HepG2 (cell line): ENCODE results near the gene PRKCG. TPM values are rescaled to one million over a fixed set of nuclear protein-coding genes. Genes with fewer than 3 reads are reported as not detected.

Experiments
- BHLHE40 ChIP-seq: IDR thresholded peaks from 2 replicates; pipeline ENCODE4 v1.6.1; 2011; ENCODE audit warnings: low read length, improper control_type of control experiment
- CC2D1A ChIP-seq: sonication (generic); formaldehyde crosslinking; IDR thresholded peaks from 2 replicates; pipeline ENCODE4 v1.8.1; 2023; ENCODE audit warnings: mild to moderate bottlenecking, missing genetic modification reagents
- CENPT ChIP-seq: sonication (generic); formaldehyde crosslinking; IDR thresholded peaks from 2 replicates; pipeline ENCODE4 v1.8.0; 2022; ENCODE audit warnings: low read depth, mild to moderate bottlenecking, moderate library complexity, missing genetic modification reagents
- GTF3A ChIP-seq: sonication (generic); formaldehyde crosslinking; conservative IDR thresholded peaks from 2 replicates; pipeline ENCODE4 v1.4.0; 2020; ENCODE audit warnings: mild to moderate bottlenecking, missing genetic modification reagents
- KMT2A ChIP-seq: sonication (generic); formaldehyde crosslinking; IDR thresholded peaks from 2 replicates; pipeline ENCODE4 v1.4.0; 2020; ENCODE audit warnings: missing genetic modification reagents
- KMT2B ChIP-seq: IDR thresholded peaks from 2 replicates; pipeline ENCODE4 v1.6.1; 2016; ENCODE audit warnings: missing genetic modification reagents, missing compliant biosample characterization
- RBFOX2 ChIP-seq: fragments of 200-400 bp; formaldehyde crosslinking; IDR thresholded peaks from 2 replicates; pipeline ENCODE4 v1.6.1; 2017; ENCODE audit warnings: low read depth, mild to moderate bottlenecking, low read length
- RELA ChIP-seq: sonication (generic); formaldehyde crosslinking; IDR thresholded peaks from 2 replicates; pipeline ENCODE4 v1.4.0; 2020; ENCODE audit warnings: missing genetic modification reagents
- SIX4 ChIP-seq: sonication (generic); formaldehyde crosslinking; IDR thresholded peaks from 2 replicates; pipeline ENCODE4 v1.4.0; 2020; ENCODE audit warnings: missing genetic modification reagents
- SMYD3 ChIP-seq: sonication (generic); formaldehyde crosslinking; IDR thresholded peaks from 2 replicates; pipeline ENCODE4 v1.8.1; 2023; ENCODE audit warnings: mild to moderate bottlenecking, missing genetic modification reagents
- TARDBP ChIP-seq: sonication (generic); formaldehyde crosslinking; IDR thresholded peaks from 2 replicates; pipeline ENCODE4 v1.8.0; 2022; ENCODE audit warnings: mild to moderate bottlenecking, missing genetic modification reagents
- THYN1 ChIP-seq: sonication (generic); formaldehyde crosslinking; IDR thresholded peaks from 2 replicates; pipeline ENCODE4 v1.8.1; 2023; ENCODE audit warnings: low read depth, mild to moderate bottlenecking, moderate library complexity, missing genetic modification reagents, borderline replicate concordance
- YEATS2 ChIP-seq: sonication (generic); formaldehyde crosslinking; IDR thresholded peaks from 2 replicates; pipeline ENCODE4 v1.4.0; 2020; ENCODE audit warnings: missing genetic modification reagents, borderline replicate concordance
- YEATS4 ChIP-seq: sonication (generic); formaldehyde crosslinking; IDR thresholded peaks from 2 replicates; pipeline ENCODE4 v1.4.0; 2020; ENCODE audit warnings: missing genetic modification reagents, borderline replicate concordance
- ZBTB1 ChIP-seq: sonication (generic); formaldehyde crosslinking; IDR thresholded peaks from 2 replicates; pipeline ENCODE4 v1.4.0; 2020; ENCODE audit warnings: missing genetic modification reagents, borderline replicate concordance
- ZIK1 ChIP-seq: sonication (generic); formaldehyde crosslinking; IDR thresholded peaks from 2 replicates; pipeline ENCODE4 v1.5.0; 2020; ENCODE audit warnings: mild to moderate bottlenecking, low read depth, missing genetic modification reagents, borderline replicate concordance
- ZNF143 ChIP-seq: sonication (generic); formaldehyde crosslinking; IDR thresholded peaks from 2 replicates; pipeline ENCODE4 v1.4.0; 2020; ENCODE audit warnings: missing genetic modification reagents
- ZNF329 ChIP-seq: sonication (generic); formaldehyde crosslinking; IDR thresholded peaks from 2 replicates; pipeline ENCODE4 v1.9.0; 2021; ENCODE audit warnings: low read depth, mild to moderate bottlenecking, missing genetic modification reagents
- ZNF543 ChIP-seq: sonication (generic); formaldehyde crosslinking; IDR thresholded peaks from 2 replicates; pipeline ENCODE4 v1.4.0; 2020; ENCODE audit warnings: mild to moderate bottlenecking, missing genetic modification reagents
- ZNF558 ChIP-seq: sonication (generic); formaldehyde crosslinking; IDR thresholded peaks from 2 replicates; pipeline ENCODE4 v1.9.0; 2022; ENCODE audit warnings: mild to moderate bottlenecking, missing genetic modification reagents, borderline replicate concordance
- ZNF652 ChIP-seq: IDR thresholded peaks from 2 replicates; pipeline ENCODE4 v1.6.1; 2016; ENCODE audit warnings: low read depth, borderline replicate concordance
- ZNF790 ChIP-seq: sonication (generic); formaldehyde crosslinking; IDR thresholded peaks from 2 replicates; pipeline ENCODE4 v1.8.0; 2022; ENCODE audit warnings: missing genetic modification reagents, mild to moderate bottlenecking, borderline replicate concordance
- ZNF841 ChIP-seq: sonication (generic); formaldehyde crosslinking; IDR thresholded peaks from 2 replicates; pipeline ENCODE4 v1.8.1; 2023; ENCODE audit warnings: missing genetic modification reagents, borderline replicate concordance
- polyA plus RNA-seq, 8 experiments: library from polyadenylated mRNA; depleted of rRNA in 3 of 8; stranded (reverse) in 7 of 8; unstranded in 1 of 8; fragments of >200 nt; fragmentation: Illumina TruSeq in 4 of 8; extraction: Trizol in 4 of 8; gene quantifications; 2 replicates each; pipeline versions ENCODE4 v1.2.1 to v1.2.3, GENCODE V29; 2011 to 2016; ENCODE audit warnings: low read depth in 4 of 8, missing spikeins in 1 of 8, mixed read lengths in 1 of 8; ENCODE audit not compliant: insufficient read depth in 1 of 8
- total RNA-seq, 5 experiments: library from RNA; depleted of rRNA; stranded (reverse); fragments of >200 nt; fragmentation: Illumina TruSeq; extraction: Trizol; gene quantifications; 2 replicates each; pipeline ENCODE4 v1.2.3, GENCODE V29; 2016; ENCODE audit warnings: low read depth in 1 of 5
- TF ChIP-seq, protein P1 (sequence below): sonication (generic); formaldehyde crosslinking; IDR thresholded peaks from 2 replicates; pipeline ENCODE4 v1.8.0; 2022; ENCODE audit warnings: mild to moderate bottlenecking, missing genetic modification reagents, borderline replicate concordance
- TF ChIP-seq, protein P2 (sequence below): sonication (generic); formaldehyde crosslinking; IDR thresholded peaks from 2 replicates; pipeline ENCODE4 v1.5.0; 2020; ENCODE audit warnings: mild to moderate bottlenecking, low read depth, missing genetic modification reagents, borderline replicate concordance
- TF ChIP-seq, protein P3 (sequence below): sonication (generic); formaldehyde crosslinking; IDR thresholded peaks from 2 replicates; pipeline ENCODE4 v1.5.1; 2020; ENCODE audit warnings: missing genetic modification reagents, mild to moderate bottlenecking, borderline replicate concordance
- TF ChIP-seq, protein P4 (sequence below): sonication (generic); formaldehyde crosslinking; IDR thresholded peaks from 2 replicates; pipeline ENCODE4 v1.8.0; 2022; ENCODE audit warnings: missing genetic modification reagents, mild to moderate bottlenecking, inconsistent platforms, borderline replicate concordance

Gene PRKCG
- total and polyA plus RNA-seq, 2 of the 13 experiments (the other 11 are each of a cell fraction or from before 2014, with no cell fraction given), result 0.02 to 0.03 TPM

DNA sequence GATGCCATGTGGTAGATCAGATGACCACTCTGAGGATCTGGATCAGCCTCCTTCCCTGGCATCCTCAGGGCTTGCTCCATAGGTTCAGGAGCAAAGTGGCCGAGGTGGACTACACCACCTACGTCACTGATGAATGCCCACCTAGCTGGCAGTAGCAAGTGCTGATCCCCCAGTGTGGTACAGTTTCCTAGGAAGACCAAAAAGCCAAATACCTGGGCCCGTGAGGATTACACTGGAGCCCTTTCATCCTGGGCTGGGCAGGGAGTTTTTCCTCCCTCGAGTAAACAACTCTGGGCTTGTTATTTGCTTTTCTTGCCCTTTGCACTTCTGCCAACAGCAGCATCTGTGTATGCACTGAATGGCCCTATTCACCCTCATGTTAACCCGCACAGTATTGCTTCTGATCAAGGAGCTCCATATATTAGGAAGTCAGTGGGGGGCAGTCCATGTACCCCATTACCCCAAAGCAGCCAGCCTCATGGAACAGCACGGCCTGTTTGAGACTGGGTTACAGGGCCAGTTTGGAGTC lies 17.6 kb upstream of the PRKCG start (continued):
- TF ChIP-seq, protein P1, sequence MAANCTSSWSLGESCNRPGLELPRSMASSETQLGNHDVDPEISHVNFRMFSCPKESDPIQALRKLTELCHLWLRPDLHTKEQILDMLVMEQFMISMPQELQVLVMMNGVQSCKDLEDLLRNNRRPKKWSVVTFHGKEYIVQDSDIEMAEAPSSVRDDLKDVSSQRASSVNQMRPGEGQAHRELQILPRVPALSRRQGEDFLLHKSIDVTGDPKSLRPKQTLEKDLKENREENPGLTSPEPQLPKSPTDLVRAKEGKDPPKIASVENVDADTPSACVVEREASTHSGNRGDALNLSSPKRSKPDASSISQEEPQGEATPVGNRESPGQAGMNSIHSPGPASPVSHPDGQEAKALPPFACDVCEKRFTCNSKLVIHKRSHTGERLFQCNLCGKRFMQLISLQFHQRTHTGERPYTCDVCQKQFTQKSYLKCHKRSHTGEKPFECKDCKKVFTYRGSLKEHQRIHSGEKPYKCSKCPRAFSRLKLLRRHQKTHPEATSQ (CRISPR knock-in tag), result no peak; the same call in 1 of the 2 replicates
- TF ChIP-seq SIX4 (no peak; the same call in 1 of the 2 replicates), ZNF558 (no peak), ZNF543 (CRISPR knock-in tag) (no peak), SMYD3 (CRISPR knock-in tag) (peak; percentile 76; the same call in 1 of the 2 replicates), ZNF329 (no peak), BHLHE40 (peak; percentile 93), ZNF841 (CRISPR knock-in tag) (no peak), THYN1 (CRISPR knock-in tag) (no peak), KMT2A (CRISPR knock-in tag) (0 out of 2 replicates have a peak, but pooled peaks have one; percentile 47), ZIK1 (no peak), ZBTB1 (no peak), ZNF790 (CRISPR knock-in tag) (no peak; the same call in 1 of the 2 replicates), YEATS4 (CRISPR knock-in tag) (peak; percentile 34; the same call in 1 of the 2 replicates), CENPT (no peak), GTF3A (CRISPR knock-in tag) (no peak), KMT2B (CRISPR knock-in tag) (peak; percentile 50; the same call in 1 of the 2 replicates), CC2D1A (no peak), RELA (CRISPR knock-in tag) (peak; percentile 86), ZNF143 (CRISPR knock-in tag) (no peak), RBFOX2 (0 out of 2 replicates have a peak, but pooled peaks have one; percentile 45), TARDBP (CRISPR knock-in tag) (peak; percentile 90), ZNF652 (CRISPR knock-in tag) (peak; percentile 86), YEATS2 (CRISPR knock-in tag) (peak; percentile 81; the same call in 1 of the 2 replicates)
- TF ChIP-seq, protein P2, sequence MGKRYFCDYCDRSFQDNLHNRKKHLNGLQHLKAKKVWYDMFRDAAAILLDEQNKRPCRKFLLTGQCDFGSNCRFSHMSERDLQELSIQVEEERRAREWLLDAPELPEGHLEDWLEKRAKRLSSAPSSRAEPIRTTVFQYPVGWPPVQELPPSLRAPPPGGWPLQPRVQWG (CRISPR knock-in tag), result no peak
- TF ChIP-seq, protein P3, sequence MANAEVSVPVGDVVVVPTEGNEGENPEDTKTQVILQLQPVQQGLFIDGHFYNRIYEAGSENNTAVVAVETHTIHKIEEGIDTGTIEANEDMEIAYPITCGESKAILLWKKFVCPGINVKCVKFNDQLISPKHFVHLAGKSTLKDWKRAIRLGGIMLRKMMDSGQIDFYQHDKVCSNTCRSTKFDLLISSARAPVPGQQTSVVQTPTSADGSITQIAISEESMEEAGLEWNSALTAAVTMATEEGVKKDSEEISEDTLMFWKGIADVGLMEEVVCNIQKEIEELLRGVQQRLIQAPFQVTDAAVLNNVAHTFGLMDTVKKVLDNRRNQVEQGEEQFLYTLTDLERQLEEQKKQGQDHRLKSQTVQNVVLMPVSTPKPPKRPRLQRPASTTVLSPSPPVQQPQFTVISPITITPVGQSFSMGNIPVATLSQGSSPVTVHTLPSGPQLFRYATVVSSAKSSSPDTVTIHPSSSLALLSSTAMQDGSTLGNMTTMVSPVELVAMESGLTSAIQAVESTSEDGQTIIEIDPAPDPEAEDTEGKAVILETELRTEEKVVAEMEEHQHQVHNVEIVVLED (CRISPR knock-in tag), result 0 out of 2 replicates have a peak, but pooled peaks have one; percentile 42
- TF ChIP-seq, protein P4, sequence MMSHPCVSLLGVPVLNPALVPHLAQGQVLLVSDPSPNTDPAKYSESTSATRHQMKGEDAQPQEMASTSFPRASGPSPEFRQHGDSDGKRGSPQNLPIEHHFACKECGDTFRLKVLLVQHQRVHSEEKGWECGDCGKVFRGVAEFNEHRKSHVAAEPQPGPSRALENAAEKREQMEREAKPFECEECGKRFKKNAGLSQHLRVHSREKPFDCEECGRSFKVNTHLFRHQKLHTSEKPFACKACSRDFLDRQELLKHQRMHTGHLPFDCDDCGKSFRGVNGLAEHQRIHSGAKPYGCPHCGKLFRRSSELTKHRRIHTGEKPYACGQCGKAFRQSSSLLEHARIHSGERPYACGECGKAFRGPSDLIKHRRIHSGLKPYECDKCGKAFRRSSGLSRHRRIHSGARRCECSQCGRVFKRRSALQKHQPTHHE (CRISPR knock-in tag), result no peak
